ENCODE data around the gene ELOVL7. TPM values are rescaled to one million over a fixed set of nuclear protein-coding genes. Genes with fewer than 3 reads are reported as not detected.

The ELOVL7 gene
- total and polyA plus RNA-seq, 4 experiments from 2014 or later, result not detected

GRCh38 chr5:60794691-60795090 lies 49.4 kb downstream of the ELOVL7 start:
- Mint-ChIP-seq H3K4me3 (no peak overlapping the region), H3K27ac (no peak overlapping the region), H3K27me3 (peaks cover 4 to 8% of the 10 kb centered on the region in 2 donors), H3K36me3 (no peaks in the 10 kb centered on the region), H3K9me3 (peaks cover 0 to 2% (median 0%) of the 10 kb centered on the region in 8 donors), H3K4me1 (no peaks in the 10 kb centered on the region)
- Histone ChIP-seq H3K9me3 (ENCODE audit: control insufficient read depth in 1 of 2, low read length in 2 of 2) (no peaks in the 10 kb centered on the region), H3K27ac (ENCODE audit: low read depth, low read length) (no peak overlapping the region), H3K27me3 (ENCODE audit: insufficient read depth, low read length) (no peaks in the 10 kb centered on the region), H3K4me3 (ENCODE audit: low read length in 2 of 2) (no peak overlapping the region), H3K36me3 (ENCODE audit: insufficient read depth, low read length) (no peaks in the 10 kb centered on the region), H3K4me1 (ENCODE audit: insufficient read depth, low read length) (no peaks in the 10 kb centered on the region)
- intact Hi-C loops (cut with micrococcal nuclease), result no loop called here
- CTCF ChIA-PET (ENCODE audit: partially characterized antibody), result no interaction called here
- no peak for DNase-seq
- POLR2A ChIA-PET (ENCODE audit: partially characterized antibody), result no interaction called here

- H3K4me1 Mint-ChIP-seq, result no peaks in the 10 kb centered on the region
- intact Hi-C loops (cut with micrococcal nuclease), result no loop called here
- H3K9me3 Mint-ChIP-seq, result peaks cover 0 to 2% (median 0%) of the 10 kb centered on the region in 8 donors
- H3K27me3 Mint-ChIP-seq, result peaks cover 4 to 8% of the 10 kb centered on the region in 2 donors
- H3K9me3 ChIP-seq (ENCODE audit: control insufficient read depth in 1 of 2, low read length in 2 of 2), result no peaks in the 10 kb centered on the region
- no peaks in the 10 kb centered on the region for H3K4me1 ChIP-seq (ENCODE audit: insufficient read depth, low read length)
- no peak overlapping the region for H3K4me3 Mint-ChIP-seq
- POLR2A ChIA-PET (ENCODE audit: partially characterized antibody), result no interaction called here
- H3K27ac Mint-ChIP-seq, result no peak overlapping the region
- no peak overlapping the region for H3K27ac ChIP-seq (ENCODE audit: low read depth, low read length)
- no peak for DNase-seq
- H3K36me3 Mint-ChIP-seq, result no peaks in the 10 kb centered on the region
- H3K36me3 ChIP-seq (ENCODE audit: insufficient read depth, low read length), result no peaks in the 10 kb centered on the region
- H3K27me3 ChIP-seq (ENCODE audit: insufficient read depth, low read length), result no peaks in the 10 kb centered on the region
- CTCF ChIA-PET (ENCODE audit: partially characterized antibody), result no interaction called here
- H3K4me3 ChIP-seq (ENCODE audit: low read length in 2 of 2), result no peak overlapping the region
Measured at GRCh38 chr5:60792438-60792837, 51.6 kb downstream of the ELOVL7 start.

- H3K36me3 ChIP-seq (ENCODE audit: insufficient read depth, low read length), result no peaks in the 10 kb centered on the region
- H3K4me3 ChIP-seq (ENCODE audit: low read length in 2 of 2), result no peak overlapping the region
- intact Hi-C loops (cut with micrococcal nuclease), result no loop called here
- no peak overlapping the region for H3K4me3 Mint-ChIP-seq
- H3K9me3 Mint-ChIP-seq, result peaks cover 0 to 3% (median 0%) of the 10 kb centered on the region in 8 donors
- peaks cover 8 to 10% of the 10 kb centered on the region in 2 donors for H3K27me3 Mint-ChIP-seq
- no peaks in the 10 kb centered on the region for H3K36me3 Mint-ChIP-seq
- no peaks in the 10 kb centered on the region for H3K9me3 ChIP-seq (ENCODE audit: control insufficient read depth in 1 of 2, low read length in 2 of 2)
- no peaks in the 10 kb centered on the region for H3K27me3 ChIP-seq (ENCODE audit: insufficient read depth, low read length)
- H3K27ac Mint-ChIP-seq, result no peak overlapping the region
- H3K27ac ChIP-seq (ENCODE audit: low read depth, low read length), result no peak overlapping the region
- ChIA-PET POLR2A (ENCODE audit: partially characterized antibody) (no interaction called here), CTCF (ENCODE audit: partially characterized antibody) (no interaction called here)
- no peaks in the 10 kb centered on the region for H3K4me1 ChIP-seq (ENCODE audit: insufficient read depth, low read length)
- no peaks in the 10 kb centered on the region for H3K4me1 Mint-ChIP-seq
- DNase-seq, result no peak
Measured at GRCh38 chr5:60789551-60789950, 54.5 kb downstream of the ELOVL7 start.

GRCh38 chr5:60788863-60789513 lies 55.1 kb downstream of the ELOVL7 start:
- intact Hi-C loops (cut with micrococcal nuclease), result no loop called here

GRCh38 chr5:60779466-60779865 lies 64.6 kb downstream of the ELOVL7 start:
- intact Hi-C loops (cut with micrococcal nuclease), result no loop called here
- Histone ChIP-seq H3K4me3 (ENCODE audit: low read length in 2 of 2) (no peak overlapping the region), H3K36me3 (ENCODE audit: insufficient read depth, low read length) (no peaks in the 10 kb centered on the region), H3K4me1 (ENCODE audit: insufficient read depth, low read length) (no peaks in the 10 kb centered on the region), H3K9me3 (ENCODE audit: control insufficient read depth in 1 of 2, low read length in 2 of 2) (no peaks in the 10 kb centered on the region), H3K27ac (ENCODE audit: low read depth, low read length) (no peak overlapping the region), H3K27me3 (ENCODE audit: insufficient read depth, low read length) (no peaks in the 10 kb centered on the region)
- Mint-ChIP-seq H3K9me3 (peaks cover 0 to 5% (median 2%) of the 10 kb centered on the region in 8 donors), H3K27ac (no peak overlapping the region), H3K36me3 (no peaks in the 10 kb centered on the region), H3K27me3 (peaks cover 2 to 6% of the 10 kb centered on the region in 2 donors), H3K4me3 (no peak overlapping the region), H3K4me1 (no peaks in the 10 kb centered on the region)
- CTCF ChIA-PET (ENCODE audit: partially characterized antibody), result no interaction called here
- DNase-seq, result no peak
- POLR2A ChIA-PET (ENCODE audit: partially characterized antibody), result no interaction called here

More at GRCh38 chr5:60788863-60789513, 55.1 kb downstream of the ELOVL7 start:
- Histone ChIP-seq H3K27me3 (ENCODE audit: insufficient read depth, low read length) (no peaks in the 10 kb centered on the region), H3K27ac (ENCODE audit: low read depth, low read length) (no peak overlapping the region), H3K4me3 (ENCODE audit: low read length in 2 of 2) (no peak overlapping the region), H3K36me3 (ENCODE audit: insufficient read depth, low read length) (no peaks in the 10 kb centered on the region), H3K9me3 (ENCODE audit: control insufficient read depth in 1 of 2, low read length in 2 of 2) (no peaks in the 10 kb centered on the region), H3K4me1 (ENCODE audit: insufficient read depth, low read length) (no peaks in the 10 kb centered on the region)
- no peak for DNase-seq
- Mint-ChIP-seq H3K27ac (no peak overlapping the region), H3K36me3 (no peaks in the 10 kb centered on the region), H3K9me3 (peaks cover 0 to 3% (median 0%) of the 10 kb centered on the region in 8 donors), H3K27me3 (peaks cover 8 to 10% of the 10 kb centered on the region in 2 donors), H3K4me3 (no peak overlapping the region), H3K4me1 (no peaks in the 10 kb centered on the region)
- ChIA-PET CTCF (ENCODE audit: partially characterized antibody) (no interaction called here), POLR2A (ENCODE audit: partially characterized antibody) (no interaction called here)

- no peaks in the 10 kb centered on the region for H3K36me3 Mint-ChIP-seq
- Histone ChIP-seq H3K27ac (ENCODE audit: low read depth, low read length) (no peak overlapping the region), H3K4me1 (ENCODE audit: insufficient read depth, low read length) (no peaks in the 10 kb centered on the region), H3K27me3 (ENCODE audit: insufficient read depth, low read length) (no peaks in the 10 kb centered on the region), H3K9me3 (ENCODE audit: control insufficient read depth in 1 of 2, low read length in 2 of 2) (no peaks in the 10 kb centered on the region), H3K4me3 (ENCODE audit: low read length in 2 of 2) (no peak overlapping the region), H3K36me3 (ENCODE audit: insufficient read depth, low read length) (no peaks in the 10 kb centered on the region)
- H3K9me3 Mint-ChIP-seq, result peaks cover 0 to 6% (median 5%) of the 10 kb centered on the region in 8 donors
- no peak for DNase-seq
- H3K4me1 Mint-ChIP-seq, result no peaks in the 10 kb centered on the region
- intact Hi-C loops (cut with micrococcal nuclease), result no loop called here
- peaks cover 6 to 12% of the 10 kb centered on the region in 2 donors for H3K27me3 Mint-ChIP-seq
- H3K4me3 Mint-ChIP-seq, result no peak overlapping the region
- no peak overlapping the region for H3K27ac Mint-ChIP-seq
- ChIA-PET POLR2A (ENCODE audit: partially characterized antibody) (no interaction called here), CTCF (ENCODE audit: partially characterized antibody) (no interaction called here)
Measured at GRCh38 chr5:60776343-60776742, 67.7 kb downstream of the ELOVL7 start.

- Histone ChIP-seq H3K9me3 (ENCODE audit: control insufficient read depth in 1 of 2, low read length in 2 of 2) (no peaks in the 10 kb centered on the region), H3K4me3 (ENCODE audit: low read length in 2 of 2) (no peak overlapping the region), H3K27ac (ENCODE audit: low read depth, low read length) (no peak overlapping the region), H3K36me3 (ENCODE audit: insufficient read depth, low read length) (no peaks in the 10 kb centered on the region), H3K4me1 (ENCODE audit: insufficient read depth, low read length) (no peaks in the 10 kb centered on the region), H3K27me3 (ENCODE audit: insufficient read depth, low read length) (no peaks in the 10 kb centered on the region)
- Mint-ChIP-seq H3K4me3 (no peak overlapping the region), H3K36me3 (no peaks in the 10 kb centered on the region), H3K27ac (no peak overlapping the region), H3K9me3 (peaks cover 0 to under 1% (median 0%) of the 10 kb centered on the region in 8 donors), H3K4me1 (no peaks in the 10 kb centered on the region), H3K27me3 (peaks cover 2 to 4% of the 10 kb centered on the region in 2 donors)
- no peak for DNase-seq
- CTCF ChIA-PET (ENCODE audit: partially characterized antibody), result no interaction called here
- intact Hi-C loops (cut with micrococcal nuclease), result no loop called here
- POLR2A ChIA-PET (ENCODE audit: partially characterized antibody), result no interaction called here
Measured at GRCh38 chr5:60765019-60765709, 78.9 kb downstream of the ELOVL7 start.

Data from CD4-positive, alpha-beta memory T cell (primary cell).